ENCODE measurements around the gene VTI1A. TPM values are rescaled to one million over a fixed set of nuclear protein-coding genes. Genes with fewer than 3 reads are reported as not detected.

VTI1A gene
- total and polyA plus RNA-seq, 9 of the 15 experiments (the other 6 are each of a cell fraction or from before 2014, with no cell fraction given) = 9.3 to 21.4 (median 16.0) TPM

- H3K9me1 ChIP-seq (ENCODE audit: control insufficient read depth, insufficient read depth, low read length) = no peaks in the 10 kb centered on the region
- no peaks in the 10 kb centered on the region for H4K20me1 ChIP-seq (replicated peaks; ENCODE audit: control insufficient read depth, insufficient read depth, low read length)
- H3K9ac ChIP-seq (ENCODE audit: insufficient read depth in 1 of 2, low read depth in 2 of 2, low read length in 2 of 2) = no peak overlapping the region
- H3K4me1 ChIP-seq (replicated peaks in 1 of 2; ENCODE audit: control insufficient read depth in 2 of 2, insufficient read depth in 2 of 2, low read length in 2 of 2) = no peaks in the 10 kb centered on the region
- FAIRE-seq (no peak), ATAC-seq (no peak), DNase-seq (ENCODE audit: extremely low read depth in 1 of 4, low spot score in 3 of 4) (no peak)
- no peak overlapping the region for H3K27ac ChIP-seq (ENCODE audit: extremely low read depth, low read depth, low read length)
- peaks cover 3% of the 10 kb centered on the region; the same call in 2 of the 3 replicates for H3K36me3 ChIP-seq (ENCODE audit: control insufficient read depth, insufficient read depth, low read length)
- H3K79me2 ChIP-seq (ENCODE audit: control insufficient read depth, insufficient read depth, low read length) = no peaks in the 10 kb centered on the region
- WGBS (ENCODE audit: insufficient coverage, low coverage, missing lambda C conversion rate) = 79% methylated on average over 5 of the region's 8 CpGs
- no TSS peak for BruUV-seq (replicated peaks)
- in situ Hi-C loops (cut with MboI) (no loop called here), intact Hi-C loops (cut with micrococcal nuclease) (no loop called here)
- no peak overlapping the region for H3K4me3 ChIP-seq
- H3K9me3 ChIP-seq (replicated peaks; ENCODE audit: control insufficient read depth, insufficient read depth, low read depth, low read length) = no peaks in the 10 kb centered on the region
- ChIA-PET POLR2A (interaction anchor here (0.7 kb wide), 1 partner anchor 17 kb away, joined by 3 read pairs; no protein-coding TSS in a partner anchor), CTCF (ENCODE audit: low intra/inter-chr PET ratio) (no interaction called here)
- H2AFZ ChIP-seq (ENCODE audit: low read depth, low read length) = no peak overlapping the region
- no peak for TF ChIP-seq KDM5B (IDR thresholded peaks at IDR 0.05; ENCODE audit: insufficient replicate concordance, low read depth, low read length)
- no peak for TF ChIP-seq GTF2F1 (IDR thresholded peaks at IDR 0.05; ENCODE audit: low read depth, low read length)
- no peak for TF ChIP-seq BRD9 (IDR thresholded peaks at IDR 0.05; ENCODE audit: low read depth, partially characterized antibody)
- TF ChIP-seq ZBTB1 (CRISPR knock-in tag; IDR thresholded peaks at IDR 0.05; ENCODE audit: borderline replicate concordance, low read depth) = no peak
- no peak for TF ChIP-seq DEAF1 (CRISPR knock-in tag; IDR thresholded peaks at IDR 0.05)
- TF ChIP-seq TAF7 (tag; IDR thresholded peaks at IDR 0.05) = no peak
- TF ChIP-seq MCM7 (IDR thresholded peaks at IDR 0.05) = no peak
- TF ChIP-seq SMARCB1 (IDR thresholded peaks at IDR 0.05; ENCODE audit: insufficient read length, low read depth) = no peak
- TF ChIP-seq NELFE (IDR thresholded peaks at IDR 0.05; ENCODE audit: insufficient read depth, insufficient read length) = no peak
- no peak for TF ChIP-seq HLTF (IDR thresholded peaks at IDR 0.05)
- H3K27me3 ChIP-seq (ENCODE audit: control insufficient read depth in 2 of 2, insufficient read depth in 2 of 2, low read length in 2 of 2) = no peaks in the 10 kb centered on the region
- H3K4me2 ChIP-seq (ENCODE audit: insufficient read depth, low read length) = no peak overlapping the region
These were observed 89.6 kb downstream of the VTI1A start for GRCh38 chr10:112536663-112537062.

All from K562 (cell line).